Non-pigmented ciliary epithelial cell (primary cell): ENCODE data around the gene PEX14.
"Not testable (repeated sequence)": the region's sequence is repeated elsewhere in the genome, so short reads cannot be mapped to it uniquely, and the experiment has no call there.

Source experiments
- DNase-seq: peaks from one replicate; pipeline ENCODE4 v3.0.0-alpha.2; 2010; ENCODE audit warnings: low read depth

Gene PEX14

GRCh38 chr1:10495475-10495817 lies 20.7 kb downstream of the PEX14 start:
- no peak for DNase-seq

DNA sequence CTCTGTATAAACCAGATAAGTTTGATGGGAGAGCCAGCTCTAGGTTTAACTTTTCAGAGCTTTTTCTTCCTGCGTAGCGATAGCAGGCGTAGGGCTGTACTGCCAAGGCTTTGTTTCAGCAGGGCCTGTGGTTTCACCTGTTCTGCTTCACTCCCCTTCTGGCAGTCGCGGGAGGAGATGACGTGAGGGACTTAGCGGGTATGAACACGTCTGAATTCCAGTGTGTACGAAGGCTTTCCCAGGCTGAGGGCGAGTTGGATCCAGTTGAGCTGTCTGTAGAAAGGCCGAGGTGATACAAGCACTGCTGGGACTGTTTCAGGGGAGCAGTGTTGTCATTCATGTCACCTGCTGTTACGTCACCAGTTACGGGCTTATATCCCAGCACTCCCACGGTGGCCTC lies 21.2 kb downstream of the PEX14 start:
- DNase-seq: no peak

DNA sequence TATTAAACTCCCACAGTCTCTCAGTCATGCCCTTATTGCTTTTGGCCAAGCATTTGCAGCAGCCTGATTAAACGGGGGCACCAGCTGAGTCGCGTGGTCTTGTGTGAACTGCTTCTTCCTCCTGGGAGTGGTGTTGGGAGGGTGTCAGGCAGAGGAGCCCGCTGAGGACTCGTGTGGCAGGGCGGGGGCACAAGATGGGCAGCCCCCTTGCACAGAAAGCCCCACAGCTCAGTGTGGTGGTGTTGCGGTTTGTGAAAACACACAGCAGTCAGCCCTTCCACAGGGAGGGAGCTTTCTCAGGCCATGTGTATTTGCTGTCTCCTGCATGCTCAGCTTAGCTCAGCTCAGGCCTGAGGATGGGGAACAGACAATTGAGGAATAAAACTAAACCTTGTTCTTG lies 22.4 kb downstream of the PEX14 start:
- no peak for DNase-seq

GRCh38 chr1:10498231-10498630 lies 23.5 kb downstream of the PEX14 start:
- DNase-seq: no peak

DNA sequence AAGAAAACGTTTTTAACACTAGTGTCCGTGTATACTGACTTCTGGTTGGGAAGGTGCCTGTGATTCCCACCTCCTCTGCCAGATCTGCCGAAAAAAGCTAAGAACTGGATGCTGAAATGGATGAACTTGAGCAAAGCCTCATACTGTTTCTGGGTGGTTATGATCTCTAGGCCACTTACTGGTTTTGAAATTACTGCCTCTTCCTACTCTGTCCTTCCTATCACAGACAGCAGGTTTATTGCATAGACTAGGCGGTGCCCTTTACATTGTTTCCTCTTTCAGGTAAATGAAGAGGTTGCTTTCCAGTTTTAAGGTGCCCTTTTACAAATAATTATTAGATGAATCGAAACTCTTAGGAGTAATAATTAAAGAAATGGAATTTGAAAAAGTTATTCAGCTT lies 27.5 kb downstream of the PEX14 start:
- no peak for DNase-seq

GRCh38 chr1:10504249-10504648 lies 29.5 kb downstream of the PEX14 start:
- DNase-seq: no peak

- not testable (repeated sequence) for DNase-seq
Observed at GRCh38 chr1:10506046-10506676, 31.4 kb downstream of the PEX14 start.

DNA sequence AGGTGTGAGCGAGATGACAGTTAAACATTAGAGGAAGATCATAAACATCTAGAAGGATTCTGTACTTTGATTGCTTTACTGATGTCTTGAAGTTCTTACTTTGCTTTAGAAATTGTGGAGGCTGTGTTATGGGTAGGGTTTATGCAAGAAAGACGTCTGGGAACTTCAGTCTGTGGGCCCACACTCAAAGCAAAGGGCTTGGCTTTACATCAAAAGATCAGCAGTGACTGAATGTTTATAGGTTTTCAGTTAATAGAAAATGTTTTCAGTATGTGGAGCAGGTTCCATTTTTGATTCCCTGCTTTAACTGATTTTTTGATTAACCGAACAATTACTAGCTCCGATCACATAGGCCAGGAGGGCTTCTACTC lies 31.9 kb downstream of the PEX14 start:
- DNase-seq: no peak

GRCh38 chr1:10507111-10507879 lies 32.5 kb downstream of the PEX14 start:
- no peak for DNase-seq

- peak; percentile 56 for DNase-seq
Observed at GRCh38 chr1:10508511-10508951, 33.8 kb downstream of the PEX14 start.

DNA sequence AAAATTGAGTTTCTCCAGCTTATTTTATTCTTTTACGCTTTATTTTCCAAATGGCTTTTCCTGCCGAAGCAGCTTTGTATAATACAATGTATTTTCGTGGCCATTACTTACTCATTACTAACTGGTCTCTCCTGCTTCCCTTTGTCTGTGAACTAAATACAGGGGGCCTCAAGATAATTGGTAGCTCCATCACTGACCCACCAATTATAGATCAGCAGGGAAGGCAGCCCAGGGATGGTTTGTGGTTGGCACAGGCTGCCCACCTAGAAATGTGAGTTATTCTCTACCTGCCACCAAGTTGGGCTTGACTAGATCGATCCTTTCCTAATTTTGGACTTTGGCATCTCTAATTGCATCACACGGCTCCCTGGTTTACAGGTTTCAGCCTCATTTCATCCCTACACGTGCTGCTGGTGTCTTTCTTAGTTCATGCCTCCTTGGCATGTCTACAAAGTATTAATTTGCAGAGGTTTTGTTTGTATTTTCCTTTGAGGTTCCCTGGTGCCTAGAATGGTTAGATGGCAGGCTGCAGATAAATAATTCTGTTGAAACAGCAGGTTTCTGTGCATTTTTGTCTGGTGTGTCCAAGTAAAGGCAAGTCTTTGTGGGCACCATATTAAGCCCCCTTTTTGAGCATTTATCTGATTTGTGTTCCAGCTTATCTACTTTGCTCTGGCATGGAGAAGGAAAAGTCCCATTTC lies 35.2 kb downstream of the PEX14 start:
- no peak for DNase-seq

GRCh38 chr1:10510520-10511493 lies 36.1 kb downstream of the PEX14 start:
- DNase-seq: peak; percentile 68

DNA sequence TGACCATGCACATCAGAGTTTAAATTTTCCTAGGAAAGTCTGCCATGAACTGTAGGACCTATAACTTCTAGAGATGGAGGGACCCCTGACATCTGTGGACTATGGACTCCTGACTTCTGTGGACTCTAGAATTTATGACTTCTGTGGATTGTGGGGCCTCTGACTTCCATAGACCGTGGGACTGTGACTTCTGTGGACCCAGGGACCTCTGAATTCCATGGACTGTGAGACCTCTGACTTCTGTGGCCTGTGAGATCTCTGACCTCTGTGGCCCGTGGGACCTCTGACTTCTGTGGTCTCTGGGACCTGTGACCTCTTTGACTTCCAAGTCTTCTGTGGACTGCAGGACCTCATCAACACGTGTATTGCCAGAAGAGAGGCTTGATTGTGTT lies 36.7 kb downstream of the PEX14 start:
- DNase-seq: no peak

- DNase-seq: no peak
Observed at GRCh38 chr1:10513199-10513598, 38.4 kb downstream of the PEX14 start.

GRCh38 chr1:10514490-10515235 lies 39.9 kb downstream of the PEX14 start:
- DNase-seq: no peak

- no peak for DNase-seq
Observed at GRCh38 chr1:10515301-10515975, 40.7 kb downstream of the PEX14 start.

GRCh38 chr1:10515976-10516750 lies 41.4 kb downstream of the PEX14 start:
- DNase-seq: no peak

DNA sequence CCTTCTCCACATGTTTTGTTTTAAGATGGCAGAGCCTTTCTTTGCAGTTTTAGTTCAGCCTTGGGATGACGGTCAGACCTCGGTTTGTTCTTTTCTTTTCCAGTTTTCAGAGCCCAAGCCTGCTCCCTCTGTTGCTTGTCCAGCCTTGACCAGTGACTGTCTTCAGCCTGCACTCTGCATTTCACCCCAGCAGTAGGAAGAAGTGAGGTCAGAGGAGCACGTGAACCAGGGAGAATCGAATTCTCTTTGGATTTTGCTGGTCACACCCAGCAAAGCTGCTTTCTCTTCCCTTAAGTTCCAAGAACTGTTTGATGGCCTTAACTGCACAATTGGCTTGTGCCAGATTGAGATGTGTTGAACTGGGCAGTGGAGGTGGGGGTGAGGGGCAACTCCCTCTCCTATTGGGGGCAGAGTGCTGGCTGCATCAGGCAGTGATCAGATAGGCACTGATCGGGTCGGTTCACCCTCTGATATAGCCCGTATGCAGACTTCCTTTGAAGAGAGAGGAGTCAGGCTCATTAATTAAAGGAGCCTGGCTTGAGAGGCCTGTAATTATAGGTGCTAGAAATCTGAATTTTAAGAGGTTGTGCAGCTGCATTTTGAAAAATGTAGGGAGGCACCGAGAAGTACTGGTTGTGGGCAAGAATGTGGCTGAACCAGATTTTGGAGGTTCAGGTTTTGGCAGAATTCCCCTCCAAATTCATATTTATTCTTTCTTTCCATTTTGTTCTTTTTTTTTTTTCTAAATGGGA lies 42.4 kb downstream of the PEX14 start:
- no peak for DNase-seq

DNA sequence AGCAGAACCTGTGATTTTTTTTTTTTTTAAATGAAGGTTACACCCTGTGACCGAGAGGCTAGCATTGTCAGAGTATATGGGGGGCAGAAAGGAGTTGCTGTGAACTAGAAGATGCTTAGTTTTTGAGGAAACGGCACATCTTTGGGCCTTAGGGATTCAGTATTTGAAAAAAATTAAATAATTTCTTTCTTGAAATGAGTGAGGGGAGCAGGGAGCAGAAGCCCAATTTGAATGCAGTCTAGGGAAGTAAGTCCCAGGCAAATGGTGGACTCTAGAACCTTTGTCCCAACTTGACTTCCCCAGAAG lies 42.9 kb downstream of the PEX14 start:
- no peak for DNase-seq
